Testis (tissue), 3 donors: ENCODE data around the gene BACH1. TPM values are rescaled to one million over a fixed set of nuclear protein-coding genes. Genes with fewer than 3 reads are reported as not detected.

Experiments used
- DNase-seq: peaks from one replicate; pipeline ENCODE4 v3.0.0-alpha.2; 2019
- H3K27ac ChIP-seq, 2 donors: fragments of 200-600 bp; sonication (generic); one replicate each; pipeline ENCODE4 v1.5.1; 2019
- H3K27me3 ChIP-seq: fragments of 200-600 bp; sonication (generic); one replicate; pipeline ENCODE4 v1.5.1; 2019
- H3K36me3 ChIP-seq: fragments of 200-600 bp; sonication (generic); one replicate; pipeline ENCODE4 v1.5.1; 2017; ENCODE audit warnings: low read depth; ENCODE audit errors: missing control alignments
- H3K4me1 ChIP-seq: fragments of 200-600 bp; sonication (generic); one replicate; pipeline ENCODE4 v1.5.1; 2019
- H3K4me3 ChIP-seq, 2 donors: fragments of 200-600 bp; sonication (generic); one replicate each; pipeline ENCODE4 v1.5.1; 2017 to 2019
- H3K9me3 ChIP-seq: fragments of 200-600 bp; sonication (generic); one replicate; pipeline ENCODE4 v1.5.1; 2017
- CTCF ChIP-seq, 3 experiments: fragments of 450-650 bp in 2 of 3; fragments of 200-600 bp in 1 of 3; sonication (generic) in 1 of 3; IDR thresholded peaks; one replicate each; pipeline ENCODE4 v1.5.1; 2016 to 2019; ENCODE audit warnings: antibody characterized with exemption in 3 of 3, mild to moderate bottlenecking in 2 of 3, moderate library complexity in 1 of 3
- POLR2A ChIP-seq: fragments of 450-650 bp; IDR thresholded peaks from one replicate; pipeline ENCODE4 v1.6.1; 2017; ENCODE audit warnings: antibody characterized with exemption, mild to moderate bottlenecking, moderate library complexity
- WGBS, 2 donors: methylation state at CpG; one replicate each; pipeline ENCODE4 v1.1.5; 2018; 5-methylcytosine and 5-hydroxymethylcytosine counted together
- intact Hi-C: fragments of 100-400 bp; cut with DNase I; formaldehyde crosslinking; loops from one replicate; pipeline ENCODE4 v1.15.1; 2023; ENCODE audit warnings: low total_unique reads
- polyA plus RNA-seq: library from polyadenylated mRNA; stranded (reverse); fragments of 350-450 nt; fragmentation: Illumina TruSeq; extraction: RNeasy Lipid Tissue Mini Kit (QIAGEN cat#74804); gene quantifications from one replicate; pipeline ENCODE4 v1.2.3, GENCODE V29; 2014; ENCODE audit warnings: low read depth, low replicate concordance; ENCODE audit not compliant: insufficient read depth
- total RNA-seq, 2 donors: library from RNA; depleted of rRNA; stranded (reverse); fragments of >200 nt; gene quantifications; one replicate each; pipeline ENCODE4 v1.2.3, GENCODE V29; 2016

BACH1 gene
- total and polyA plus RNA-seq, 3 donors from 2014 or later: 41.9 to 57.7 (median 43.9) TPM

GRCh38 chr21:29300807-29301138 lies 2.1 kb downstream of the BACH1 start:
- 56 to 68% methylated on average over 3 of the region's 3 CpGs for WGBS, 2 donors
- no peak for TF ChIP-seq CTCF (IDR thresholded peaks at IDR 0.05)
- no peak for TF ChIP-seq POLR2A
- H3K4me1 ChIP-seq: peaks cover 42% of the 10 kb centered on the region
- no peaks in the 10 kb centered on the region for H3K27me3 ChIP-seq
- DNase-seq: no peak
- intact Hi-C loops: no loop called here
- no peaks in the 10 kb centered on the region for H3K9me3 ChIP-seq
- H3K4me3 ChIP-seq: no peak overlapping the region
- no peak overlapping the region for H3K27ac ChIP-seq
- no peaks in the 10 kb centered on the region for H3K36me3 ChIP-seq

- no peak overlapping the region for H3K4me3 ChIP-seq
- DNase-seq: no peak
These were observed 3.0 kb downstream of the BACH1 start for GRCh38 chr21:29301691-29302090.

GRCh38 chr21:29302359-29302875 lies 3.7 kb downstream of the BACH1 start:
- H3K9me3 ChIP-seq: no peaks in the 10 kb centered on the region
- intact Hi-C loops: no loop called here
- no peaks in the 10 kb centered on the region for H3K27me3 ChIP-seq
- no peak overlapping the region for H3K4me3 ChIP-seq
- no peaks in the 10 kb centered on the region for H3K36me3 ChIP-seq
- 36 to 50% methylated on average over 5 of the region's 5 CpGs for WGBS, 2 donors
- peaks cover 42% of the 10 kb centered on the region for H3K4me1 ChIP-seq
- TF ChIP-seq CTCF (IDR thresholded peaks at IDR 0.05) (no peak), POLR2A (no peak)
- DNase-seq: no peak
- peak overlapping the region in 1 of 2 donors; percentile 41 for H3K27ac ChIP-seq

More at GRCh38 chr21:29301691-29302090, 3.0 kb downstream of the BACH1 start:
- no peak overlapping the region for H3K27ac ChIP-seq
- intact Hi-C loops: no loop called here
- no peaks in the 10 kb centered on the region for H3K36me3 ChIP-seq
- 58 to 63% methylated on average over 6 of the region's 6 CpGs for WGBS, 2 donors
- H3K9me3 ChIP-seq: no peaks in the 10 kb centered on the region
- no peaks in the 10 kb centered on the region for H3K27me3 ChIP-seq
- H3K4me1 ChIP-seq: peaks cover 42% of the 10 kb centered on the region
- no peak for TF ChIP-seq POLR2A
- no peak for TF ChIP-seq CTCF (IDR thresholded peaks at IDR 0.05)

GRCh38 chr21:29303288-29303687 lies 4.6 kb downstream of the BACH1 start:
- intact Hi-C loops: no loop called here
- Histone ChIP-seq H3K4me1 (peaks cover 42% of the 10 kb centered on the region), H3K9me3 (no peaks in the 10 kb centered on the region), H3K4me3 (no peak overlapping the region), H3K27ac (peak overlapping the region in 1 of 2 donors; percentile 41), H3K36me3 (no peaks in the 10 kb centered on the region), H3K27me3 (no peaks in the 10 kb centered on the region)
- TF ChIP-seq CTCF (IDR thresholded peaks at IDR 0.05) (no peak), POLR2A (no peak)
- DNase-seq: no peak
- WGBS, 2 donors: 37 to 48% methylated on average over 2 of the region's 2 CpGs

- no peaks in the 10 kb centered on the region for H3K9me3 ChIP-seq
- no peaks in the 10 kb centered on the region for H3K36me3 ChIP-seq
- intact Hi-C loops: no loop called here
- H3K27ac ChIP-seq: peak overlapping the region in 1 of 2 donors; percentile 68
- DNase-seq: no peak
- H3K27me3 ChIP-seq: no peaks in the 10 kb centered on the region
- peaks cover 42% of the 10 kb centered on the region for H3K4me1 ChIP-seq
- WGBS, 2 donors: 57 to 63% methylated on average over 2 of the region's 2 CpGs
- no peak overlapping the region for H3K4me3 ChIP-seq
- TF ChIP-seq POLR2A: no peak
These were observed 5.9 kb downstream of the BACH1 start for GRCh38 chr21:29304597-29304996.
